ENCODE data around the gene ZNF326.

ZNF326 gene

GRCh38 chr1:90074137-90074536 is 79.2 kb downstream of the ZNF326 start:
- no peak for DNase-seq (ENCODE audit: low read depth in 3 of 3, low spot score in 1 of 3)

GRCh38 chr1:90074566-90074965 is 79.7 kb downstream of the ZNF326 start:
- no peak for DNase-seq (ENCODE audit: low read depth in 3 of 3, low spot score in 1 of 3)

GRCh38 chr1:90074970-90075391 is 80.1 kb downstream of the ZNF326 start:
- no peak for DNase-seq (ENCODE audit: low read depth in 3 of 3, low spot score in 1 of 3)

- no peak for DNase-seq (ENCODE audit: low read depth in 3 of 3, low spot score in 1 of 3)
Observed at GRCh38 chr1:90083995-90084394, 89.1 kb downstream of the ZNF326 start.

Data from stimulated activated CD4-positive, alpha-beta T cell treated with anti-CD3 and anti-CD28 coated beads, TNF-alpha, amount 100 ng/mL, for 1 hour (primary cell).